Measurements from ENCODE around the gene DSC1. TPM values are rescaled to one million over a fixed set of nuclear protein-coding genes. Genes with fewer than 3 reads are reported as not detected.

The DSC1 gene
- total and polyA plus RNA-seq, 2 experiments from 2014 or later: 0.30 TPM; not detected in 1

- Histone ChIP-seq H3K4me1 (ENCODE audit: insufficient read depth) (no peaks in the 10 kb centered on the region), H3K4me2 (no peak overlapping the region), H2AFZ (no peak overlapping the region), H3K36me3 (replicated peaks; ENCODE audit: insufficient read depth, low read depth) (no peaks in the 10 kb centered on the region), H4K20me1 (ENCODE audit: insufficient read depth, poor library complexity, severe bottlenecking) (no peaks in the 10 kb centered on the region), H3K4me3 (no peak overlapping the region), H3K9me2 (replicated peaks; ENCODE audit: insufficient read depth) (no peaks in the 10 kb centered on the region), H3K9me3 (ENCODE audit: low read depth) (no peaks in the 10 kb centered on the region), H3K27me3 (no peaks in the 10 kb centered on the region), H3K79me2 (no peaks in the 10 kb centered on the region), H3K27ac (no peak overlapping the region)
- DNase-seq (ENCODE audit: low spot score): no peak
- WGBS (ENCODE audit: low lambda C conversion rate, missing lambda C conversion rate): 77% methylated on average over 5 of the region's 5 CpGs
- TF ChIP-seq, protein P1, sequence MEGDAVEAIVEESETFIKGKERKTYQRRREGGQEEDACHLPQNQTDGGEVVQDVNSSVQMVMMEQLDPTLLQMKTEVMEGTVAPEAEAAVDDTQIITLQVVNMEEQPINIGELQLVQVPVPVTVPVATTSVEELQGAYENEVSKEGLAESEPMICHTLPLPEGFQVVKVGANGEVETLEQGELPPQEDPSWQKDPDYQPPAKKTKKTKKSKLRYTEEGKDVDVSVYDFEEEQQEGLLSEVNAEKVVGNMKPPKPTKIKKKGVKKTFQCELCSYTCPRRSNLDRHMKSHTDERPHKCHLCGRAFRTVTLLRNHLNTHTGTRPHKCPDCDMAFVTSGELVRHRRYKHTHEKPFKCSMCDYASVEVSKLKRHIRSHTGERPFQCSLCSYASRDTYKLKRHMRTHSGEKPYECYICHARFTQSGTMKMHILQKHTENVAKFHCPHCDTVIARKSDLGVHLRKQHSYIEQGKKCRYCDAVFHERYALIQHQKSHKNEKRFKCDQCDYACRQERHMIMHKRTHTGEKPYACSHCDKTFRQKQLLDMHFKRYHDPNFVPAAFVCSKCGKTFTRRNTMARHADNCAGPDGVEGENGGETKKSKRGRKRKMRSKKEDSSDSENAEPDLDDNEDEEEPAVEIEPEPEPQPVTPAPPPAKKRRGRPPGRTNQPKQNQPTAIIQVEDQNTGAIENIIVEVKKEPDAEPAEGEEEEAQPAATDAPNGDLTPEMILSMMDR (IDR thresholded peaks at IDR 0.05; ENCODE audit: poor library complexity): no peak
- TF ChIP-seq EZH2phosphoT487 (IDR thresholded peaks at IDR 0.05; ENCODE audit: low read depth, severe bottlenecking, unreplicated experiment) (no peak), EZH2 (IDR thresholded peaks at IDR 0.05; ENCODE audit: borderline replicate concordance) (no peak)
Measured at GRCh38 chr18:31162419-31162793, 250 bp downstream of the DSC1 start.

GRCh38 chr18:31161757-31162418, 768 bp downstream of the DSC1 start:
- no peaks in the 10 kb centered on the region for H3K36me3 ChIP-seq (replicated peaks; ENCODE audit: insufficient read depth, low read depth)
- 94% methylated on average over 2 of the region's 2 CpGs for WGBS (ENCODE audit: low lambda C conversion rate, missing lambda C conversion rate)
- no peak overlapping the region for H3K27ac ChIP-seq
- no peaks in the 10 kb centered on the region for H3K27me3 ChIP-seq
- no peaks in the 10 kb centered on the region for H3K9me3 ChIP-seq (ENCODE audit: low read depth)
- H3K4me1 ChIP-seq (ENCODE audit: insufficient read depth): no peaks in the 10 kb centered on the region
- no peak for DNase-seq (ENCODE audit: low spot score)
- H3K4me3 ChIP-seq: no peak overlapping the region
- TF ChIP-seq EZH2 (IDR thresholded peaks at IDR 0.05; ENCODE audit: borderline replicate concordance): no peak
- TF ChIP-seq, protein P1 (IDR thresholded peaks at IDR 0.05; ENCODE audit: poor library complexity): no peak
- no peak for TF ChIP-seq EZH2phosphoT487 (IDR thresholded peaks at IDR 0.05; ENCODE audit: low read depth, severe bottlenecking, unreplicated experiment)
- no peak overlapping the region for H3K4me2 ChIP-seq
- H4K20me1 ChIP-seq (ENCODE audit: insufficient read depth, poor library complexity, severe bottlenecking): no peaks in the 10 kb centered on the region
- H2AFZ ChIP-seq: no peak overlapping the region
- no peaks in the 10 kb centered on the region for H3K79me2 ChIP-seq
- H3K9me2 ChIP-seq (replicated peaks; ENCODE audit: insufficient read depth): no peaks in the 10 kb centered on the region

GRCh38 chr18:31156821-31157763, 5.6 kb downstream of the DSC1 start:
- DNase-seq (ENCODE audit: low spot score): peak; percentile 44
- peak overlapping the region; percentile 13 for H3K4me2 ChIP-seq
- peak overlapping the region; percentile 16 for H2AFZ ChIP-seq
- no peaks in the 10 kb centered on the region for H3K79me2 ChIP-seq
- H3K27me3 ChIP-seq: no peaks in the 10 kb centered on the region
- H3K4me3 ChIP-seq: no peak overlapping the region
- no peaks in the 10 kb centered on the region for H3K9me2 ChIP-seq (replicated peaks; ENCODE audit: insufficient read depth)
- H4K20me1 ChIP-seq (ENCODE audit: insufficient read depth, poor library complexity, severe bottlenecking): no peaks in the 10 kb centered on the region
- no peaks in the 10 kb centered on the region for H3K36me3 ChIP-seq (replicated peaks; ENCODE audit: insufficient read depth, low read depth)
- no peaks in the 10 kb centered on the region for H3K9me3 ChIP-seq (ENCODE audit: low read depth)
- peak overlapping the region; percentile 74 for H3K27ac ChIP-seq
- H3K4me1 ChIP-seq (ENCODE audit: insufficient read depth): no peaks in the 10 kb centered on the region
- 59% methylated on average over 13 of the region's 13 CpGs for WGBS (ENCODE audit: low lambda C conversion rate, missing lambda C conversion rate)
- no peak for TF ChIP-seq EZH2 (IDR thresholded peaks at IDR 0.05; ENCODE audit: borderline replicate concordance)
- TF ChIP-seq EZH2phosphoT487 (IDR thresholded peaks at IDR 0.05; ENCODE audit: low read depth, severe bottlenecking, unreplicated experiment): no peak
- TF ChIP-seq, protein P1 (IDR thresholded peaks at IDR 0.05; ENCODE audit: poor library complexity): no peak

All from hepatocyte (in vitro differentiated cells).